ENCODE results near the gene DOCK7.
"Not testable (repeated sequence)": the region's sequence is repeated elsewhere in the genome, so short reads cannot be mapped to it uniquely, and the experiment has no call there.

Gene DOCK7

GRCh38 chr1:62608905-62609304 is 79.3 kb downstream of the DOCK7 start:
- DNase-seq: no peak

GRCh38 chr1:62601457-62601856 is 86.7 kb downstream of the DOCK7 start:
- no peak for DNase-seq

GRCh38 chr1:62599044-62599443 is 89.1 kb downstream of the DOCK7 start:
- no peak for DNase-seq

- DNase-seq: no peak
These were observed 90.9 kb downstream of the DOCK7 start, which contains the start of gene ANGPTL3 for GRCh38 chr1:62597281-62597680. ANGPTL3 (plus strand) TSS chr1:62597520; CDS start chr1:62597567, 47 bp downstream.

- no peak for DNase-seq
These were observed 92.5 kb downstream of the DOCK7 start for GRCh38 chr1:62595647-62596046.

GRCh38 chr1:62593825-62594394 is 94.3 kb downstream of the DOCK7 start:
- DNase-seq: no peak

GRCh38 chr1:62590970-62591368 is 97.2 kb downstream of the DOCK7 start:
- DNase-seq: no peak

- no peak for DNase-seq
These were observed 97.8 kb downstream of the DOCK7 start for GRCh38 chr1:62590255-62590969.

GRCh38 chr1:62589321-62589720 is 98.9 kb downstream of the DOCK7 start:
- DNase-seq: no peak

GRCh38 chr1:62588000-62588399 is 100.2 kb downstream of the DOCK7 start:
- DNase-seq: no peak

GRCh38 chr1:62585469-62586155 is 102.6 kb downstream of the DOCK7 start:
- DNase-seq: no peak

GRCh38 chr1:62573675-62574074 is 114.5 kb downstream of the DOCK7 start:
- no peak for DNase-seq

GRCh38 chr1:62572476-62572875 is 115.7 kb downstream of the DOCK7 start:
- no peak for DNase-seq

GRCh38 chr1:62571517-62571916 is 116.7 kb downstream of the DOCK7 start:
- DNase-seq: not testable (repeated sequence)

- not testable (repeated sequence) for DNase-seq
These were observed 120.3 kb downstream of the DOCK7 start for GRCh38 chr1:62567926-62568325.

GRCh38 chr1:62567182-62567581 is 121.0 kb downstream of the DOCK7 start:
- DNase-seq: not testable (repeated sequence)

GRCh38 chr1:62561306-62561705 is 126.9 kb downstream of the DOCK7 start:
- DNase-seq: no peak

GRCh38 chr1:62544570-62544969 is 143.6 kb downstream of the DOCK7 start:
- no peak for DNase-seq

- DNase-seq: no peak
These were observed 147.1 kb downstream of the DOCK7 start for GRCh38 chr1:62541048-62541447.

GRCh38 chr1:62539028-62539447 is 149.1 kb downstream of the DOCK7 start:
- DNase-seq: no peak

- DNase-seq: no peak
These were observed 151.3 kb downstream of the DOCK7 start for GRCh38 chr1:62536865-62537264.

GRCh38 chr1:62530516-62531154 is 157.6 kb downstream of the DOCK7 start:
- DNase-seq: peak; percentile 72

- no peak for DNase-seq
These were observed 159.0 kb downstream of the DOCK7 start for GRCh38 chr1:62529227-62529626.

GRCh38 chr1:62528015-62528414 is 160.2 kb downstream of the DOCK7 start:
- no peak for DNase-seq

Data from RPMI8226 (cell line).